SK-N-MC (cell line): ENCODE results near the gene ATXN1.

Source experiments
- DNase-seq: peaks from one replicate; pipeline ENCODE4 v3.0.0-alpha.2; 2011; ENCODE audit warnings: low read depth, low spot score
- H3K27ac ChIP-seq: fragments of 200-600 bp; sonication (generic); 2 replicates; pipeline ENCODE4 v1.5.1; 2016; ENCODE audit warnings: mixed run types
- H3K36me3 ChIP-seq: fragments of 200-600 bp; sonication (generic); 2 replicates; pipeline ENCODE4 v1.6.1; 2017; ENCODE audit warnings: antibody characterized with exemption, low read length, mixed read lengths; ENCODE audit not compliant: insufficient read depth
- H3K4me3 ChIP-seq: fragments of 200-600 bp; sonication (generic); 2 replicates; pipeline ENCODE4 v1.5.1; 2016
- H3K9ac ChIP-seq: fragments of 200-600 bp; sonication (generic); 2 replicates; pipeline ENCODE4 v1.8.0; 2017; ENCODE audit warnings: mixed run types, mixed read lengths; ENCODE audit not compliant: insufficient read length
- H3K9me3 ChIP-seq: fragments of 200-600 bp; sonication (generic); 2 replicates; pipeline ENCODE4 v1.6.1; 2017; ENCODE audit warnings: low read depth, mild to moderate bottlenecking, antibody characterized with exemption, low read length, moderate library complexity, mixed read lengths
- EZH2 ChIP-seq: fragments of 200-600 bp; sonication (generic); IDR thresholded peaks from one replicate; pipeline ENCODE4 v1.6.1; 2017; ENCODE audit warnings: antibody characterized with exemption
- FOXP2 ChIP-seq: optimal IDR thresholded peaks from 2 replicates; pipeline ENCODE3; 2011; ENCODE audit warnings: mild to moderate bottlenecking, moderate library complexity; ENCODE audit not compliant: insufficient read depth; ENCODE audit errors: extremely low read length, control extremely low read depth
- POLR2AphosphoS5 ChIP-seq: IDR thresholded peaks from 2 replicates; pipeline ENCODE4 v1.6.1; 2012; ENCODE audit warnings: mild to moderate bottlenecking, low read depth, low read length, borderline replicate concordance

ATXN1 gene

DNA sequence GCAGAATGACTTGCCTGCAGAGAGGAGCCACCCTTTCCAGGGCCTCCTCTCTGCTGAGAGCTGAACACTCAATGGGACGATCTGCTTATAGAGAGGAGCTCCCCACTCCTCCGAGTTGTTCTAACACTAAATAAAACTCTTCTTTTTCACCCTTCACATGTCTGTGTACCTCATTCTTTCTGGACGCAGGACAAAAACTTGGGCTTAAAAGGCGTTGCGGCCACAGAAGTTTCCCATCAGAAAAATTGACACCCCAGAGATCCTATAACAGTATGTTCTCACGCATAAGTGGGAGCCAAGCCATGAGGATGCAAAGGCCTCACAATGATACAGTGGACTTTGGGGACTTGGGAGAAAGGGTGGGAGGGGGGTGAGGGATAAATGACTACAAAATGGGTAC is 401.7 kb downstream of the ATXN1 start:
- no peak for TF ChIP-seq POLR2AphosphoS5
- no peak for TF ChIP-seq EZH2
- TF ChIP-seq FOXP2 = no peak
- no peak overlapping the region for H3K27ac ChIP-seq
- H3K36me3 ChIP-seq = no peaks in the 10 kb centered on the region
- no peak overlapping the region for H3K4me3 ChIP-seq
- DNase-seq = no peak
- H3K9me3 ChIP-seq = no peaks in the 10 kb centered on the region
- no peak overlapping the region for H3K9ac ChIP-seq

DNA sequence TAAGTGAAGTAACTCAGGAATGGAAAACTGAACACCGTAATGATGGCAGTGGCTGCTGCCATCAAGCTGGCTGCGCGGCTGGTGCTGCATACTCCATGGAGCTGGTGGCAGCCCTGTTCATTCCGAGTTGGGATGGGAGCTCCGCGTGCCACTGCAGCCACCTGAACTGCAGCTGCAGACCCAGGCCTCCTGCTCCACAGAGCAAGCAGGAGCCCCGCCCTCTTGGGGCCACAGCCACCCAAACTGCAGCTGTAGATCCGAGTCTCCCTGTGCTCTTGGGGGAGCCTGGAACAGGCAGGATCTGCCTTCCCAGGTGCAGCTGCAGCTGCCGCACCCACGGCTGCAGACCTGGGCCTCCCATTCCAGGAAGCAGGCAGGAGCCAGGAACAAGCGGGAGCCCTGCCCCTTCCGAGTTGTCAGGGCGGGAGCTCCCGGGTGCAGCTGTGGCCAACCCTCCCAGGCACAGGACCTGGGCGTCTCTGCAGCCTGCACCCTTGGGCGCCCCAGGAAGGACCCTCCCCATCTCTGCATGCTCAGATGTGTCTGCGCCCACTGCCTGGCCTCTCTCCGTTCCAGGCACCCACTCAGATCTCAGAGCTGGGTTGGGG is 402.6 kb downstream of the ATXN1 start:
- no peak overlapping the region for H3K27ac ChIP-seq
- TF ChIP-seq EZH2 (no peak), FOXP2 (no peak), POLR2AphosphoS5 (no peak)
- no peaks in the 10 kb centered on the region for H3K9me3 ChIP-seq
- H3K4me3 ChIP-seq = no peak overlapping the region
- no peak for DNase-seq
- H3K9ac ChIP-seq = no peak overlapping the region
- H3K36me3 ChIP-seq = no peaks in the 10 kb centered on the region

DNA sequence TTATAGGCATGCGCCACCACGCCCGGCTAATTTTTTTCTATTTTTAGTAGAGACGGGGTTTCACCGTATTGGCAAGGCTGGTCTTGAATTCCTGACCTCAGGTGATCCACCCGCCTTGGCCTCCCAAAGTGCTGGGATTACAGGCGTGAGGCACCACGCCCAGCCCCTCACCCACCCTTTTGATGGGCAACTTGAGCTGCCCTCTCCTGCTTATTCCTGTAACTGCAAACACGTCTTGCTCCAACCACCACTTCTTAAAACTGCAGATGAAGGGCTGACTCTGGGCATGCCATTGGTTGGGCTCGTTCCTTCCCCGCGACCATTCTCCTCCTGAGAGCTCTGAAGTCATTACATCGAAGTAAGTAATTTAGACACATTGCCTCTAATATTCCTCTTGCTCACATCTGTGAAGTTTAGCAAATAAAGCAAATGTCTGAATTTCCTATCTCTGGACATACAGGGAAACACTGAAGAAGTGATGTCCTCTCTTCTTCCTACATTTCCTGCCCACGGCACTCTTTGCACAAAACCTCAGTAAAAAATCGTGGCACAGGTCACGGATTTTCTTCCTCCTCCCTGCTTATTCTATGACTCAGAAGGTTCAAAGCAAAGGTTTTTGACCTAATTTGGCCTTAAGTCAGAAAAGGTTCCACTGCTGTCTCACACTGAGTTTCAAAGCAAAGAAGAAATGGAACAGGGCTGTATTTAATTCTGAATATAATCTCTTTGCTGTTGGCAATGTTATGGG is 405.4 kb downstream of the ATXN1 start:
- no peak for DNase-seq
- no peak for TF ChIP-seq EZH2
- TF ChIP-seq FOXP2 = no peak
- no peak for TF ChIP-seq POLR2AphosphoS5
- Histone ChIP-seq H3K9me3 (no peaks in the 10 kb centered on the region), H3K36me3 (no peaks in the 10 kb centered on the region), H3K9ac (no peak overlapping the region), H3K27ac (no peak overlapping the region), H3K4me3 (no peak overlapping the region)

DNA sequence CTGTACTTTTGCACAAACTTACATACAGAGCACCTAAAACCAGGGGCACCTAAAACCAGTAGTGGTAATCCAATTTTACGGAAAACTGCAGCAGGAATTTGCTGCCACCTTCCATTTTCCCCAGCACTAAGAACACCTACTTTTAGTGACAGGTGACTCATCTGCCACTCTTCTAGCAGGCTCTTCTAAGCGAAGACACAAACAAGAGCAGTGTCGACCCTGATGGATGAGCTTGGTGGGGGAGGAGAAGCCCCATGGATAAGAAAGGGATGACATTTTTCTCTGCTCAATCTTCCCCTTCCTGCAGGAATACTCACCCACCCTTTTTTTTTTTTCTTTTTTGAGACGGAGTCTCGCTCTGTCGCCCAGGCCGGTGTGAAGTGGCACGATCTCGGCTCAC is 406.0 kb downstream of the ATXN1 start:
- DNase-seq = no peak
- Histone ChIP-seq H3K4me3 (no peak overlapping the region), H3K9me3 (no peaks in the 10 kb centered on the region), H3K9ac (no peak overlapping the region), H3K27ac (no peak overlapping the region), H3K36me3 (no peaks in the 10 kb centered on the region)
- TF ChIP-seq POLR2AphosphoS5 = no peak
- TF ChIP-seq FOXP2 = no peak
- TF ChIP-seq EZH2 = no peak

DNA sequence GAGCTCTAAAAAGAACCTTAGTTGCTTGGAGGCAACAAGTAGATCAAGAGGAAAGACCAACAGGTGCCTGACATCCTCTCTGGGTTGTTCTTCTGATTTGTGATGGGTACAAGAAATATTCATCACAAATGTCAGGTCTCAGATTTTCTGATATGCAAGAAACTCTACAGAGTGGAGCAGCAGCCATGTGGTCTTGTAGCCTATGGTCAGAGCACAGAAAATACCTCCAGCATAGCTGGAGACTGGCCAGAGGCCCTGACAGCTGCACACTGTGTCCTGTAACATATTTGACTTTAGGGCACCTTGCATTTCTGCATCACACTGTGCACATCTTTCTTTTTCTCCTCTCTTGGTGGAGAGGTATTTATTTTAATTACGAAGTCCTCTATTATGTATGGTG is 406.6 kb downstream of the ATXN1 start:
- Histone ChIP-seq H3K36me3 (no peaks in the 10 kb centered on the region), H3K9ac (no peak overlapping the region), H3K27ac (no peak overlapping the region), H3K9me3 (no peaks in the 10 kb centered on the region), H3K4me3 (no peak overlapping the region)
- DNase-seq = no peak
- TF ChIP-seq EZH2 (no peak), POLR2AphosphoS5 (no peak), FOXP2 (no peak)

DNA sequence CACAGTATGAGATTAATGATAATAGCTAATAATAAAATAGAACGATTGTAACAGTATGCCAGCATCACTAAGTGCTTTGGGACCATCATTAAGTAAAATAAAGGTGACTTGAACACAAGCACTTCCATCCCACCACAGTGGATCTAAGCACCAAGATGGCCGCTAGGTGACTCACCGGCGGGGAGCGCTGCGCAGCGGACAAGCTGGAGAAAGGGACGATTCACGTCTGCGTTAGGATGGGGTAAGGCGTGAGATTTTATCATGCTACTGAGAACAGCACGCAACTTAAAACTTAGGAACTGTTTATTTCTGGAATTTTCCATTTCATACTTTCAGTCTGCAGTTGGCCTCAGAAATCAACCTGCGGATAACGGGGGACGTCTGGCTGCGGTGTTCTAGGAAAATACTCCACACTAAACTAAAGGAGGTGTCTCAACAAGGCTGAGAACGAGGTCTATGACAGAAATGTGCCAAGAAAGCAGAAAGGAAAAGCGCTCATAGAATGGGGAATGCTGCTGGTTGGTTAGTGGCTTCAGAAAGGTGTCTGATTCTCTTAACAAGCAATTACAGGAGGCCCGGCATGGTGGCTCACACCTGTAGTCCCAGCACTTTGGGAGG is 408.3 kb downstream of the ATXN1 start:
- no peak overlapping the region for H3K4me3 ChIP-seq
- no peak for DNase-seq
- no peak overlapping the region for H3K9ac ChIP-seq
- no peak overlapping the region for H3K27ac ChIP-seq
- TF ChIP-seq EZH2 (no peak), FOXP2 (no peak), POLR2AphosphoS5 (no peak)
- H3K9me3 ChIP-seq = no peaks in the 10 kb centered on the region
- H3K36me3 ChIP-seq = no peaks in the 10 kb centered on the region

DNA sequence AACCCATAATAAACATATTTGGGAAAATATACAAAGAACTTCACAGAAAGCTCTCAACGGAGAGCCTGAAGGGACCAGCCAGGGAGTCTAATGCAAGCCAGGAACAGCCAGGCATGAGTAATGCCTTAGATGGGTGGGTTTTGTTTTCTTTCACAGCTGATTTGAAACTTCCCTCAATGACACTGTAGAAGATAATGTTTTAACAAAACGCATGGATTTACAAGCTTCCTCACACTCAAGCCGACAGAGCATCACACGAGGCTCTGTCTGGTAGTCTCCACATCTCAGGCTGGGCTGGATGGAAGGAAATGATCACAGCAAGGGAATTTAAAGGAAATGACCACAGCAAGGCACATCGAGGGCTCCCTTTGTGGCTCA is 409.0 kb downstream of the ATXN1 start:
- H3K4me3 ChIP-seq = no peak overlapping the region
- no peak overlapping the region for H3K9ac ChIP-seq

DNA sequence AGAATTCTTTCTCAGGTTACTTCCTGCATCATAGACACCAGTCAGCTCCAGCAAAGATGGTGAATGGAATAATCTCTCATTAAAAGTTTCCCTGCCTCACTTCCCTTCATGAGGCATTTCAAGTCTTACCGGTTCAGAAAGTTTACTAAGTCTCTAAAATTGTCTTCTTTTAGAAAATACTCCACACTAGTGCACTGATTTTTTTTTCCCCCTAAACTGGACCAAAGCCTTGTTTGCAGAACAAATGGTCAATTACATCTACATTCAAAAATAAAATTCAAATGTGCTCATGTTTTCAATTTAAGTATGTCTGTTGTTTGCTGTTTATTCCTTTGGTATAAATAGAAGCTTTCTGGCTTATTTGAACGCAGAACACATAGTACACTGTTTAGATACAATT is 411.7 kb downstream of the ATXN1 start:
- Histone ChIP-seq H3K9me3 (no peaks in the 10 kb centered on the region), H3K9ac (no peak overlapping the region), H3K36me3 (no peaks in the 10 kb centered on the region), H3K4me3 (no peak overlapping the region), H3K27ac (no peak overlapping the region)
- no peak for DNase-seq
- TF ChIP-seq POLR2AphosphoS5 (no peak), EZH2 (no peak), FOXP2 (no peak)

More for the DNA sequence above, 409.0 kb downstream of the ATXN1 start:
- Histone ChIP-seq H3K27ac (no peak overlapping the region), H3K9me3 (no peaks in the 10 kb centered on the region), H3K36me3 (no peaks in the 10 kb centered on the region)
- TF ChIP-seq FOXP2 (no peak), POLR2AphosphoS5 (no peak), EZH2 (no peak)
- no peak for DNase-seq

DNA sequence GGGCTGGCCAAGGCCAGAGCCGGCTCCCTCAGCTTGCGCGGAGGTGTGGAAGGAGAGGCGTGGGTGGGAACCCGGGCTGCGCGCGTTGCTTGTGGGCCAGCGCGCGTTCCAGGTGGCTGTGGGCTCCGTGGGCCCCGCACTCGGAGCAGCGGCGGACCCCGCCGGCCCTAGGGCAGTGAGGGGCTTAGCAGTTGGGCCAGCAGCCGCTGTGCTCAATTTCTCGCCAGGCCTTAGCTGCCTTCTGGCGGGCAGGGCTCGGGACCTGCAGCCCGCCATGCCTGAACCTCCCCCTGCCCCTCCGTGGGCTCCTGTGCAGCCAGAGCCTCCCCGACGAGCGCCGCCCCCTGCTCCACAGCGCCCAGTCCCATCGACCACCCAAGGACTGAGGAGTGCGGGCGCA is 414.4 kb downstream of the ATXN1 start:
- Histone ChIP-seq H3K27ac (no peak overlapping the region), H3K4me3 (no peak overlapping the region), H3K9ac (no peak overlapping the region), H3K9me3 (no peaks in the 10 kb centered on the region), H3K36me3 (no peaks in the 10 kb centered on the region)
- TF ChIP-seq POLR2AphosphoS5 = no peak
- no peak for TF ChIP-seq FOXP2
- no peak for TF ChIP-seq EZH2
- DNase-seq = no peak
